ENCODE measurements around the gene HACD1.

DNA sequence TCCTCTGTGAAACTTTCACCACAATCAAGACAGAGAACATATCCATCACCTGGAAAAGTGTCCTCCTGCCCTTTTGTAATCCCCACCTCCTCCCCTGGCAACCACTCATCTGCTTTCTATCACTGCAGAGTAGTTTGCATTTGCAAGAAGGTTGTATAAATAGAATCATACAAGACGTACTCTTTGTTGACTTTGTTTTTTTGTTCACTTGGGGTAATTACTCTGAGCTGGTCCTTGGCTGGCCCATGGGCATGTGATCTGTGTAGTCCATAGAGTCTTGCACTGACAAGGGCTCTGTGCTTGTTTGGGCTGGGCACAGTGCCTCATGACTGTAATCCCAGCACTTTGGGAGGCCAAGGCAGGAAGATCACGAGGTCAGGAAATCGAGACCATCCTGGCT lies 7.8 kb upstream of the HACD1 start:
- TF ChIP-seq EZH2 (IDR thresholded peaks at IDR 0.05; ENCODE audit: borderline replicate concordance, low read depth, low read length, severe bottlenecking), result no peak
- TF ChIP-seq, protein P1, sequence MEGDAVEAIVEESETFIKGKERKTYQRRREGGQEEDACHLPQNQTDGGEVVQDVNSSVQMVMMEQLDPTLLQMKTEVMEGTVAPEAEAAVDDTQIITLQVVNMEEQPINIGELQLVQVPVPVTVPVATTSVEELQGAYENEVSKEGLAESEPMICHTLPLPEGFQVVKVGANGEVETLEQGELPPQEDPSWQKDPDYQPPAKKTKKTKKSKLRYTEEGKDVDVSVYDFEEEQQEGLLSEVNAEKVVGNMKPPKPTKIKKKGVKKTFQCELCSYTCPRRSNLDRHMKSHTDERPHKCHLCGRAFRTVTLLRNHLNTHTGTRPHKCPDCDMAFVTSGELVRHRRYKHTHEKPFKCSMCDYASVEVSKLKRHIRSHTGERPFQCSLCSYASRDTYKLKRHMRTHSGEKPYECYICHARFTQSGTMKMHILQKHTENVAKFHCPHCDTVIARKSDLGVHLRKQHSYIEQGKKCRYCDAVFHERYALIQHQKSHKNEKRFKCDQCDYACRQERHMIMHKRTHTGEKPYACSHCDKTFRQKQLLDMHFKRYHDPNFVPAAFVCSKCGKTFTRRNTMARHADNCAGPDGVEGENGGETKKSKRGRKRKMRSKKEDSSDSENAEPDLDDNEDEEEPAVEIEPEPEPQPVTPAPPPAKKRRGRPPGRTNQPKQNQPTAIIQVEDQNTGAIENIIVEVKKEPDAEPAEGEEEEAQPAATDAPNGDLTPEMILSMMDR (IDR thresholded peaks at IDR 0.05; ENCODE audit: borderline replicate concordance, extremely low read depth, low read length, poor library complexity, severe bottlenecking), result no peak
